Gastrocnemius medialis (tissue), 4 donors: ENCODE results near the gene RRM2. TPM values are rescaled to one million over a fixed set of nuclear protein-coding genes. Genes with fewer than 3 reads are reported as not detected.

Experiments used
- ATAC-seq, 2 donors: fragments of 150-250 bp; one replicate each; pipeline ENCODE4 v1.9.1; 2016
- DNase-seq, 2 donors: peaks; one replicate each; pipeline ENCODE4 v3.0.0-alpha.2; 2019
- H3K27ac ChIP-seq, 4 donors: fragments of 200-600 bp; sonication (generic); 1 replicate in 1 of 4; 2 replicates in 3 of 4; pipeline ENCODE4 v1.5.1; 2016 to 2018; ENCODE audit warnings: mild to moderate bottlenecking in 2 of 4, moderate library complexity in 1 of 4
- H3K27me3 ChIP-seq, 3 donors: fragments of 200-600 bp; sonication (generic) in 2 of 3; 1 replicate in 1 of 3; 2 replicates in 2 of 3; pipeline versions ENCODE4 v1.5.1 to v1.6.0; 2016 to 2019; ENCODE audit warnings: mild to moderate bottlenecking in 1 of 3, moderate library complexity in 1 of 3
- H3K36me3 ChIP-seq, 2 donors: fragments of 200-600 bp; sonication (generic) in 1 of 2; one replicate each; pipeline ENCODE4 v1.5.1; 2017 to 2018
- H3K4me1 ChIP-seq, 2 donors: fragments of 200-600 bp; sonication (generic) in 1 of 2; one replicate each; pipeline ENCODE4 v1.5.1; 2016 to 2017; ENCODE audit warnings: mild to moderate bottlenecking in 2 of 2
- H3K4me3 ChIP-seq, 4 donors: fragments of 200-600 bp; sonication (generic) in 3 of 4; 1 replicate in 1 of 4; 2 replicates in 3 of 4; pipeline ENCODE4 v1.5.1; 2016 to 2019; ENCODE audit warnings: mild to moderate bottlenecking in 2 of 4
- H3K9me3 ChIP-seq, 3 donors: fragments of 200-600 bp; sonication (generic) in 2 of 3; 1 replicate in 1 of 3; 2 replicates in 2 of 3; pipeline ENCODE4 v1.5.1; 2016 to 2019
- POLR2A ChIP-seq, 2 donors: fragments of 450-650 bp; IDR thresholded peaks; one replicate each; pipeline ENCODE4 v1.6.1; 2017; ENCODE audit warnings: antibody characterized with exemption in 2 of 2, mild to moderate bottlenecking in 2 of 2, moderate library complexity in 2 of 2
- in situ Hi-C, 4 donors: fragments of 200-750 bp; cut with MboI; loops; one replicate each; pipeline versions ENCODE4 v1.15.0 to v1.8.0; 2017; ENCODE audit warnings: low sequenced_read_pairs in 4 of 4
- intact Hi-C: fragments of 100-400 bp; cut with DNase I; formaldehyde crosslinking; loops from one replicate; pipeline ENCODE4 v1.15.1; 2023; ENCODE audit warnings: low total_unique reads
- total RNA-seq, 4 donors: library from RNA; depleted of rRNA; stranded (reverse); fragments of >200 nt; gene quantifications; one replicate each; pipeline versions ENCODE4 v1.1.0 to v1.2.3, GENCODE V29; 2016
- TF ChIP-seq, protein P1 (sequence below), 5 experiments: fragments of 450-650 bp in 3 of 5; fragments of 200-600 bp in 2 of 5; sonication (generic) in 2 of 5; IDR thresholded peaks in 4 of 5; conservative IDR thresholded peaks in 1 of 5; 1 replicate in 4 of 5; 2 replicates in 1 of 5; pipeline ENCODE4 v1.5.1; 2016 to 2019; ENCODE audit warnings: antibody characterized with exemption in 5 of 5, mild to moderate bottlenecking in 3 of 5, moderate library complexity in 3 of 5

RRM2 gene
- total RNA-seq, 4 donors from 2014 or later: 2.0 TPM; not detected in 3

DNA sequence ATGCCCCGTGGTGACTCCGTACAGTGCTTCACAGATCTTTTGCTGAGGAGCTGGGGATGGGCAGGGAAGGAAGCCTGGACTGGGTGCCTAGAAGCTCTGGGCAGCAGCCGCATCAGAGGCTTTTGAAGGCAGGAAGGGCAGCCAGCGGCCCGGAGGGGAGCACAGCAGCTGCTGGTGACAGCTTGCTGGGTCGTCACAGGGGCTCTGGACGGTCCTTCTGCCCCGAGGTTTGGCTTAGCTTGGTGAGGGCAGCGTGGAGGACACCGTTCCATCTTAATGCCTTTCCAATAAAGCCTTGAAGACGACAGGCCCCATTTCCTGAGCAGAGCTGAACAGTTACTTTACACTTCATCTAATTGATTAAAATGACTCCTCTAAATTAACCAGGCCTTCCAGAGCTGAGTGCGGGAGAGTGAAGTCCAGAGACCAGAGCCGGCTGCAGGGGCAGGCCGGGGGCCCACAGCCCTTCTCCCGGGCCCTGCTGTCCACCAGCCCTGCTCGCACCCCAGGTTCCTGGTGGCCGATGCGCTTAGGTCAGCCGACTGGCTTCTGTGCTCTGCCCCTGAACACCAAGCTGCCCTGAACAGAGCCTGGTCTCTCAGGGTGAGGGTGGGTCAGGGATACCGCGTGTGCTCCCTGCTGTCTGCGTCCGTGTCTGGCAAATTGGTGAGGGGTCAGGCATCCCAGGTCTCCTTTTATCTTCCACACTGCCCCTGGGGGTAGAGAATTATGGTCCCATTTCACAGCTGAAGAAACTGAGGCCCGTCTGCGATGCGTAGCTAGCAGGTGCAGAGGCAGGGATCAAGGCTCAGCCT, 43.5 kb downstream of the RRM2 start:
- intact Hi-C loops (no loop called here), in situ Hi-C loops (no loop called here)
- Histone ChIP-seq H3K36me3 (no peaks in the 10 kb centered on the region), H3K4me3 (no peak overlapping the region), H3K9me3 (no peaks in the 10 kb centered on the region), H3K4me1 (no peaks in the 10 kb centered on the region), H3K27me3 (no peaks in the 10 kb centered on the region), H3K27ac (no peak overlapping the region)
- no peak for DNase-seq
- TF ChIP-seq POLR2A (IDR thresholded peaks at IDR 0.05): no peak
- TF ChIP-seq, protein P1, sequence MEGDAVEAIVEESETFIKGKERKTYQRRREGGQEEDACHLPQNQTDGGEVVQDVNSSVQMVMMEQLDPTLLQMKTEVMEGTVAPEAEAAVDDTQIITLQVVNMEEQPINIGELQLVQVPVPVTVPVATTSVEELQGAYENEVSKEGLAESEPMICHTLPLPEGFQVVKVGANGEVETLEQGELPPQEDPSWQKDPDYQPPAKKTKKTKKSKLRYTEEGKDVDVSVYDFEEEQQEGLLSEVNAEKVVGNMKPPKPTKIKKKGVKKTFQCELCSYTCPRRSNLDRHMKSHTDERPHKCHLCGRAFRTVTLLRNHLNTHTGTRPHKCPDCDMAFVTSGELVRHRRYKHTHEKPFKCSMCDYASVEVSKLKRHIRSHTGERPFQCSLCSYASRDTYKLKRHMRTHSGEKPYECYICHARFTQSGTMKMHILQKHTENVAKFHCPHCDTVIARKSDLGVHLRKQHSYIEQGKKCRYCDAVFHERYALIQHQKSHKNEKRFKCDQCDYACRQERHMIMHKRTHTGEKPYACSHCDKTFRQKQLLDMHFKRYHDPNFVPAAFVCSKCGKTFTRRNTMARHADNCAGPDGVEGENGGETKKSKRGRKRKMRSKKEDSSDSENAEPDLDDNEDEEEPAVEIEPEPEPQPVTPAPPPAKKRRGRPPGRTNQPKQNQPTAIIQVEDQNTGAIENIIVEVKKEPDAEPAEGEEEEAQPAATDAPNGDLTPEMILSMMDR (IDR thresholded peaks at IDR 0.05 in 4 of 5, conservative IDR thresholded peaks at IDR 0.05 in 1 of 5): no peak
- no peak for ATAC-seq

DNA sequence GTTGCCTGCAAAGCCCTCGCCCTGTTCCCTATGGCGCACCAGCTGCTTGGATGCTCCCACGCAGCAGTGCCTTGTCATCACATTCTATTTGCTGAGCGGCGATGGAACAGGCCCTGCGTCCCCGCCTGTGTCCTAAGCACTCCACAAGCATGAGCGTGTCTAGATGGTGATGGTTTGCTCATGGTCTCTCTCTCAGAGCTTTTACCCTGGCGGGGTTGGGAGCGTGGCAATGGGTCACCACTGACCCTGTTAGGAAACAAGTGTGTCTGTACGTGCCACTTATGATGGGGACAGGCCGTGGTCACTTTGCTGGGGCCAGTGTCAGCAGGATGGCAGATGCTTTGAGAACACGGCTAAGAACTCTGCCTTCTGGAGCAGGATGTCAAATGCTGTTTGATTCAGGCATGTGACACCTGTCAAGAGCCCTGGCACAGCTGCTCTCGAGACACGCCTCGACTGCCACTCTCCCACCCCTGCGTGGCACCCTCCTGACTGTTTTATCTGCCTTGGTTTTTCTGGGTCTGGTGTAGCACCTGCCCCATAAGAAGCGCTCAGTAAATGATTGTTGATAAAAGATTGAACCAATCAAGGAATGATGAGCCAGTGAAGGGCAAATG, 44.2 kb downstream of the RRM2 start:
- ATAC-seq (no peak), DNase-seq (no peak)
- intact Hi-C loops: no loop called here
- no peaks in the 10 kb centered on the region for H3K27me3 ChIP-seq
- H3K4me3 ChIP-seq: no peak overlapping the region
- no peaks in the 10 kb centered on the region for H3K4me1 ChIP-seq
- H3K27ac ChIP-seq: no peak overlapping the region
- H3K36me3 ChIP-seq: no peaks in the 10 kb centered on the region
- in situ Hi-C loops: no loop called here
- H3K9me3 ChIP-seq: no peaks in the 10 kb centered on the region
- TF ChIP-seq, protein P1 (IDR thresholded peaks at IDR 0.05 in 4 of 5, conservative IDR thresholded peaks at IDR 0.05 in 1 of 5): no peak
- TF ChIP-seq POLR2A (IDR thresholded peaks at IDR 0.05): no peak

DNA sequence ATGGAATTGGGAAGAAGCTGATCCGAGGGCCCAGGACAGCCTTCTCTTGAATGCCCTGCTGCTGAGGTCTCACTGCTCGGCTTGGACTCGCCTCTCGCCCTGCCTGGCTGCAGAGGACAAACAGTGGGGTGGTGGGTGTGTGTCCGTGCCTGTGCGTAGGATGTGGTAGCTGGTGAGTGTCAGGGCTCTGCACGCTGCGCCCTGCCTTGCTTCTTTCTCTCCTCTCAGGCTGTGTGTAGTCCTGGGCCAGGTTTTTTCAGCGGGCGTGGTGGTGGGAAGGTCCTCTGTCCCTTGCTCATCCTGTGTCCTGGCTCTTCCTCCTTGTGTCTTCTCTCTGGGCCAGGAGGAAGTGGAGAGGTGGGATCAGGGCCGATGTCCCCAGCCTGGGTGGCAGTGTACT, 44.8 kb downstream of the RRM2 start:
- intact Hi-C loops (no loop called here), in situ Hi-C loops (no loop called here)
- H3K4me3 ChIP-seq: no peak overlapping the region
- ATAC-seq (no peak), DNase-seq (no peak)
- TF ChIP-seq, protein P1 (IDR thresholded peaks at IDR 0.05 in 4 of 5, conservative IDR thresholded peaks at IDR 0.05 in 1 of 5): no peak
- TF ChIP-seq POLR2A (IDR thresholded peaks at IDR 0.05): no peak
- H3K36me3 ChIP-seq: no peaks in the 10 kb centered on the region
- H3K9me3 ChIP-seq: no peaks in the 10 kb centered on the region
- no peak overlapping the region for H3K27ac ChIP-seq
- no peaks in the 10 kb centered on the region for H3K27me3 ChIP-seq
- H3K4me1 ChIP-seq: no peaks in the 10 kb centered on the region

DNA sequence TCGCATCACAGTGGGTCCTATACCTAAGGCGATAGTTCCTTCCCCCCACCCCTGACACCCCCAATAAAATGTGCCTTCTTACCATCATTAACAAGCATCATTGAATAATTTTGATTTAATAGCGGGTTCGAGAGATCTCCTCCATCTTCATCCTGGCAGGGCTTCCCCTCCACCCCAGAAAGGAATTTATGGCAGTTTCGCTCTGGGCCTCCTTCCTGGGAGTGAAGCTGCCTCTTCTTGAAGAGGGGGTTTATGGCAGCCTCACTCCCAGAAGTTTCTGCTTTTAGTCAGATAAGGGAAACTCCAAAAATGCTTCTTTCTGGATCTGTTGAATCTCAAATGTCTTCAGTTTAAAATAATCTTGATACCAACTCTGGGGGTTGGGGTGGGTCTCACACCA, 45.7 kb downstream of the RRM2 start:
- TF ChIP-seq POLR2A (IDR thresholded peaks at IDR 0.05): no peak
- TF ChIP-seq, protein P1 (IDR thresholded peaks at IDR 0.05 in 4 of 5, conservative IDR thresholded peaks at IDR 0.05 in 1 of 5): no peak
- Histone ChIP-seq H3K4me1 (no peaks in the 10 kb centered on the region), H3K27me3 (no peaks in the 10 kb centered on the region), H3K9me3 (no peaks in the 10 kb centered on the region), H3K27ac (no peak overlapping the region), H3K4me3 (no peak overlapping the region), H3K36me3 (no peaks in the 10 kb centered on the region)
- ATAC-seq (no peak), DNase-seq (no peak)
- intact Hi-C loops (no loop called here), in situ Hi-C loops (no loop called here)
